T-helper 17 cell (primary cell): ENCODE results near the gene TMEM253. TPM values are rescaled to one million over a fixed set of nuclear protein-coding genes. Genes with fewer than 3 reads are reported as not detected.

ENCODE experiments used
- ATAC-seq: fragments of 150-1000 bp; cut with Tn5 transposase; 2 replicates; pipeline ENCODE4 v1.10.0; 2021; ENCODE audit warnings: mild to moderate bottlenecking, moderate library complexity
- DNase-seq, 3 donors: peaks; one replicate each; pipeline versions ENCODE4 v3.0.0 to v3.0.0-alpha.2; 2020 to 2021
- H3K9me3 ChIP-seq: one replicate; pipeline ENCODE4 v1.7.0; 2013; ENCODE audit warnings: low read length, mild to moderate bottlenecking; ENCODE audit not compliant: control insufficient read depth, poor library complexity, severe bottlenecking
- H3K27ac Mint-ChIP-seq: one replicate; pipeline ENCODE4 v1.8.0; 2022; ENCODE audit warnings: mild to moderate bottlenecking, moderate library complexity, mixed read lengths
- H3K27me3 Mint-ChIP-seq: one replicate; pipeline ENCODE4 v1.8.0; 2022; ENCODE audit warnings: mixed read lengths
- H3K36me3 Mint-ChIP-seq: one replicate; pipeline ENCODE4 v1.8.0; 2022; ENCODE audit warnings: low read depth, mixed read lengths
- H3K4me1 Mint-ChIP-seq: one replicate; pipeline ENCODE4 v1.8.0; 2022; ENCODE audit warnings: mild to moderate bottlenecking, mixed read lengths
- H3K4me3 Mint-ChIP-seq: one replicate; pipeline ENCODE4 v1.8.0; 2022; ENCODE audit warnings: mild to moderate bottlenecking, moderate library complexity, mixed read lengths
- total RNA-seq, 4 donors: library from RNA in 2 of 4; stranded (reverse) in 2 of 4; gene quantifications; one replicate each; pipeline ENCODE4 v1.2.3 and lab custom pipeline; 2022 to 2026

The TMEM253 gene
- total RNA-seq, 2 donors from 2014 or later = 1.3 TPM; not detected in 1

- DNase-seq (no peak), ATAC-seq (no peak)
- H3K9me3 ChIP-seq = no peaks in the 10 kb centered on the region
- Mint-ChIP-seq H3K4me3 (no peak overlapping the region), H3K4me1 (peaks cover 17% of the 10 kb centered on the region), H3K27ac (peak overlapping the region; percentile 32), H3K27me3 (no peaks in the 10 kb centered on the region), H3K36me3 (no peaks in the 10 kb centered on the region)
These were observed 6.5 kb downstream of the TMEM253 start for GRCh38 chr14:21107283-21107800.

- peaks cover 9% of the 10 kb centered on the region for H3K4me1 Mint-ChIP-seq
- no peaks in the 10 kb centered on the region for H3K36me3 Mint-ChIP-seq
- H3K4me3 Mint-ChIP-seq = no peak overlapping the region
- ATAC-seq (no peak), DNase-seq (no peak)
- no peaks in the 10 kb centered on the region for H3K27me3 Mint-ChIP-seq
- H3K9me3 ChIP-seq = no peaks in the 10 kb centered on the region
- H3K27ac Mint-ChIP-seq = peak overlapping the region; percentile 41
These were observed 7.9 kb downstream of the TMEM253 start for GRCh38 chr14:21108791-21109190.

GRCh38 chr14:21109377-21110138 is 8.7 kb downstream of the TMEM253 start:
- Mint-ChIP-seq H3K27me3 (no peaks in the 10 kb centered on the region), H3K36me3 (no peaks in the 10 kb centered on the region), H3K4me3 (no peak overlapping the region), H3K4me1 (peaks cover 7% of the 10 kb centered on the region), H3K27ac (no peak overlapping the region)
- H3K9me3 ChIP-seq = no peaks in the 10 kb centered on the region
- ATAC-seq (no peak), DNase-seq (no peak)

- ATAC-seq (no peak), DNase-seq (no peak)
- H3K27ac Mint-ChIP-seq = no peak overlapping the region
- H3K36me3 Mint-ChIP-seq = no peaks in the 10 kb centered on the region
- H3K9me3 ChIP-seq = no peaks in the 10 kb centered on the region
- no peaks in the 10 kb centered on the region for H3K4me1 Mint-ChIP-seq
- H3K4me3 Mint-ChIP-seq = no peak overlapping the region
- no peaks in the 10 kb centered on the region for H3K27me3 Mint-ChIP-seq
These were observed 11.4 kb downstream of the TMEM253 start for GRCh38 chr14:21112255-21112654.

GRCh38 chr14:21113369-21113768 is 12.5 kb downstream of the TMEM253 start:
- H3K36me3 Mint-ChIP-seq = no peaks in the 10 kb centered on the region
- H3K4me3 Mint-ChIP-seq = no peak overlapping the region
- H3K27me3 Mint-ChIP-seq = peaks cover 7% of the 10 kb centered on the region
- DNase-seq (no peak), ATAC-seq (no peak)
- H3K4me1 Mint-ChIP-seq = no peaks in the 10 kb centered on the region
- H3K27ac Mint-ChIP-seq = no peak overlapping the region
- no peaks in the 10 kb centered on the region for H3K9me3 ChIP-seq

GRCh38 chr14:21118933-21119332 is 18.1 kb downstream of the TMEM253 start:
- no peak overlapping the region for H3K27ac Mint-ChIP-seq
- no peaks in the 10 kb centered on the region for H3K36me3 Mint-ChIP-seq
- no peak for DNase-seq
- no peaks in the 10 kb centered on the region for H3K9me3 ChIP-seq
- no peak for ATAC-seq
- H3K27me3 Mint-ChIP-seq = peaks cover 34% of the 10 kb centered on the region
- no peaks in the 10 kb centered on the region for H3K4me1 Mint-ChIP-seq
- H3K4me3 Mint-ChIP-seq = no peak overlapping the region

- H3K9me3 ChIP-seq = no peaks in the 10 kb centered on the region
- no peak for ATAC-seq
- no peak for DNase-seq
- Mint-ChIP-seq H3K27me3 (peaks cover 34% of the 10 kb centered on the region), H3K4me3 (no peak overlapping the region), H3K27ac (no peak overlapping the region), H3K4me1 (no peaks in the 10 kb centered on the region), H3K36me3 (no peaks in the 10 kb centered on the region)
These were observed 19.8 kb downstream of the TMEM253 start for GRCh38 chr14:21120686-21121085.

- H3K9me3 ChIP-seq = no peaks in the 10 kb centered on the region
- DNase-seq = no peak
- no peaks in the 10 kb centered on the region for H3K4me1 Mint-ChIP-seq
- no peaks in the 10 kb centered on the region for H3K36me3 Mint-ChIP-seq
- peaks cover 37% of the 10 kb centered on the region for H3K27me3 Mint-ChIP-seq
- no peak overlapping the region for H3K4me3 Mint-ChIP-seq
- no peak for ATAC-seq
- H3K27ac Mint-ChIP-seq = no peak overlapping the region
These were observed 20.3 kb downstream of the TMEM253 start for GRCh38 chr14:21121122-21121521.

GRCh38 chr14:21123429-21123828 is 22.6 kb downstream of the TMEM253 start:
- Mint-ChIP-seq H3K27me3 (peaks cover 45% of the 10 kb centered on the region), H3K4me1 (no peaks in the 10 kb centered on the region), H3K27ac (no peak overlapping the region), H3K4me3 (no peak overlapping the region), H3K36me3 (no peaks in the 10 kb centered on the region)
- DNase-seq (no peak), ATAC-seq (no peak)
- no peaks in the 10 kb centered on the region for H3K9me3 ChIP-seq

- H3K4me3 Mint-ChIP-seq = no peak overlapping the region
- H3K36me3 Mint-ChIP-seq = peaks cover 2% of the 10 kb centered on the region
- H3K9me3 ChIP-seq = no peaks in the 10 kb centered on the region
- no peak for DNase-seq
- no peak overlapping the region for H3K27ac Mint-ChIP-seq
- no peak for ATAC-seq
- H3K27me3 Mint-ChIP-seq = peaks cover 6% of the 10 kb centered on the region
- H3K4me1 Mint-ChIP-seq = peaks cover 2% of the 10 kb centered on the region
These were observed 33.0 kb downstream of the TMEM253 start for GRCh38 chr14:21133901-21134300.

GRCh38 chr14:21136024-21136423 is 35.2 kb downstream of the TMEM253 start:
- no peak for ATAC-seq
- no peaks in the 10 kb centered on the region for H3K9me3 ChIP-seq
- Mint-ChIP-seq H3K4me1 (peaks cover 2% of the 10 kb centered on the region), H3K36me3 (peaks cover 2% of the 10 kb centered on the region), H3K27ac (no peak overlapping the region), H3K27me3 (peaks cover 6% of the 10 kb centered on the region), H3K4me3 (no peak overlapping the region)
- DNase-seq = no peak

- Mint-ChIP-seq H3K4me3 (no peak overlapping the region), H3K4me1 (no peaks in the 10 kb centered on the region), H3K27me3 (peaks cover 12% of the 10 kb centered on the region), H3K36me3 (peaks cover 5% of the 10 kb centered on the region), H3K27ac (no peak overlapping the region)
- ATAC-seq (no peak), DNase-seq (no peak)
- H3K9me3 ChIP-seq = no peaks in the 10 kb centered on the region
These were observed 41.5 kb downstream of the TMEM253 start for GRCh38 chr14:21142357-21142756.

GRCh38 chr14:21145437-21145836 is 44.6 kb downstream of the TMEM253 start:
- no peaks in the 10 kb centered on the region for H3K9me3 ChIP-seq
- Mint-ChIP-seq H3K27me3 (peaks cover 12% of the 10 kb centered on the region), H3K27ac (no peak overlapping the region), H3K4me1 (no peaks in the 10 kb centered on the region), H3K36me3 (peaks cover 5% of the 10 kb centered on the region), H3K4me3 (no peak overlapping the region)
- DNase-seq (no peak), ATAC-seq (no peak)
